CD4-positive, alpha-beta T cell (primary cell): ENCODE data around the gene POLDIP3. TPM values are rescaled to one million over a fixed set of nuclear protein-coding genes. Genes with fewer than 3 reads are reported as not detected.
"Not testable (repeated sequence)": the region's sequence is repeated elsewhere in the genome, so short reads cannot be mapped to it uniquely, and the experiment has no call there.

Source experiments
- ATAC-seq: fragments of 200-7000 bp; cut with Tn5 transposase; one replicate; pipeline ENCODE4 v1.10.0; 2022; ENCODE audit warnings: mild to moderate bottlenecking; ENCODE audit not compliant: poor library complexity
- CTCF ChIA-PET: fragments of 350-600 bp; sonication (Branson Sonifier 250); formaldehyde crosslinking; loops from one replicate; lab custom pipeline; 2021; ENCODE audit warnings: antibody characterized with exemption, inconsistent platforms; lab: Charles Lee
- POLR2A ChIA-PET: fragments of 350-600 bp; sonication (Branson Sonifier 250); formaldehyde crosslinking; loops from one replicate; lab custom pipeline; 2021; ENCODE audit warnings: antibody characterized with exemption, inconsistent platforms; lab: Charles Lee
- DNase-seq, 14 experiments: peaks; one replicate each; pipeline ENCODE4 v3.0.0-alpha.2; 2013 to 2020; ENCODE audit warnings: mixed read lengths in 2 of 14
- H3K27ac ChIP-seq, 2 donors: one replicate each; pipeline versions ENCODE4 v1.5.1 to v1.7.0; 2013; ENCODE audit warnings: low read length in 2 of 2, low read depth in 1 of 2, mild to moderate bottlenecking in 1 of 2
- H3K27me3 ChIP-seq, 2 experiments: 1 replicate in 1 of 2; 2 replicates in 1 of 2; pipeline versions ENCODE4 v1.6.1 to v1.7.0; 2013; ENCODE audit warnings: low read length in 2 of 2, control low read depth in 1 of 2, mild to moderate bottlenecking in 1 of 2, moderate library complexity in 1 of 2; ENCODE audit not compliant: insufficient read depth in 2 of 2, control insufficient read depth in 1 of 2
- H3K36me3 ChIP-seq: one replicate; pipeline ENCODE4 v1.6.1; 2013; ENCODE audit warnings: low read length, control low read depth; ENCODE audit not compliant: insufficient read depth
- H3K4me1 ChIP-seq: one replicate; pipeline ENCODE4 v1.6.1; 2013; ENCODE audit warnings: low read length, control low read depth; ENCODE audit not compliant: insufficient read depth
- H3K4me3 ChIP-seq: one replicate; pipeline ENCODE4 v1.5.1; 2013; ENCODE audit warnings: mild to moderate bottlenecking, low read length, moderate library complexity
- H3K9me3 ChIP-seq, 2 experiments: 1 replicate in 1 of 2; 2 replicates in 1 of 2; pipeline versions ENCODE4 v1.6.1 to v1.7.0; 2013; ENCODE audit warnings: low read length in 2 of 2, mild to moderate bottlenecking in 2 of 2, control low read depth in 1 of 2, moderate library complexity in 1 of 2; ENCODE audit not compliant: control insufficient read depth in 1 of 2, insufficient read depth in 1 of 2
- H3K27ac Mint-ChIP-seq: one replicate; pipeline ENCODE4 v1.8.0; 2020; ENCODE audit warnings: mixed read lengths
- H3K27me3 Mint-ChIP-seq: one replicate; pipeline ENCODE4 v1.8.0; 2021; ENCODE audit warnings: mixed read lengths
- H3K36me3 Mint-ChIP-seq: one replicate; pipeline ENCODE4 v1.8.0; 2021; ENCODE audit warnings: low read depth, mixed read lengths
- H3K4me1 Mint-ChIP-seq: one replicate; pipeline ENCODE4 v1.8.0; 2021; ENCODE audit warnings: low read depth, mixed read lengths
- H3K4me3 Mint-ChIP-seq: one replicate; pipeline ENCODE4 v1.8.0; 2020; ENCODE audit warnings: mild to moderate bottlenecking, mixed read lengths
- H3K9me3 Mint-ChIP-seq: one replicate; pipeline ENCODE4 v1.8.0; 2020; ENCODE audit warnings: mixed read lengths
- intact Hi-C, 2 experiments: fragments of 100-400 bp; cut with DNase I in 1 of 2; cut with micrococcal nuclease in 1 of 2; formaldehyde crosslinking; loops; one replicate each; pipeline versions ENCODE4 v1.15.1 to v1.9.0; 2023 to 2025; cut with DNase I, micrococcal nuclease
- total RNA-seq, 174 experiments: library from RNA in 2 of 174; stranded (reverse) in 2 of 174; gene quantifications; one replicate each; pipeline ENCODE4 v1.2.3 and lab custom pipeline; 2021 to 2026
- TF ChIP-seq, protein P1 (sequence below): fragments of 200-600 bp; IDR thresholded peaks from one replicate; pipeline ENCODE4 v1.8.0; 2022; ENCODE audit warnings: antibody characterized with exemption, mild to moderate bottlenecking

POLDIP3 gene
- total RNA-seq, 2 experiments from 2014 or later: 77.7 to 80.7 TPM

DNA sequence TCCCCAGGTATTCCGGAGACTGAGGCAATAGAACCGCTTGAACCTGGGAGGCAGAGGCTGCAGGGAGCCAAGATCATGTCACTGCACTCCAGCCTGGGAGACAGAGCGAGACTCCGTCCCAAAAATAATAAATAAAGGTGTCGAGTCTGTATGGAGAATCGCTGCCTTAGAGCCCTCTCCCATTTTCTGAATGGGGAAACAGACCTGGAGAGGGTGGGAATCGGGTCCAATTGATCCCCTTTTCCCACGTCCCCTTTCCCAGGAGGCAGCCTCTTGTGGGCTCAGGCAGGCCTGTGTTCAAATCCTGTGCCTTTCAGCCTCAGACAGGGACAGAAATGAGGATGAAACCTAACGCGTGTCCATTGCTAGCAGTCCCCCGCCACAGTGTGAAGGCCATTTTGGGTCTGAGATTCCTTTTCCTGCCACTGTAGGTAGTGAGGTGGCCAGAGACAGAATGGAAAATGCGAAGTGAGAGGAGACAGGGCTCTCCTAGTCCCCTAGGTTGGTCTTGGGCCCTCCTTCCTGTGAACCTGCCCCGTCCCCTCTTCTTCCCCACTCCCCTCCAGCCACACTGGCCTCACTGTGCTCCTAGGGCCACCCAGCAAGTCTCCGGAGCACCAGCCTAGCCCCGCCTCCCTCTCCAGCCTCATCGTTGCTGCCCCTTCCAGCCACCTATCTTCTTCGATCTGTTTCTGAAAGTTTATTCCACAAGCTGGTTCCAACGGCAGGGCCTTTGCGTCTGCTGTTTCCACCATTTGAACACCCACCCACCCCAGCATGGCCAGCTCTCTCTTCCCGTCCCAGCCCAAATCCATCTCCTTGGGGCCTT is 2.7 kb upstream of the POLDIP3 start:
- Mint-ChIP-seq H3K4me1 (peaks cover 38% of the 10 kb centered on the region), H3K36me3 (peaks cover 41% of the 10 kb centered on the region), H3K4me3 (peak overlapping the region; percentile 77), H3K9me3 (no peaks in the 10 kb centered on the region), H3K27me3 (no peaks in the 10 kb centered on the region), H3K27ac (peak overlapping the region; percentile 99)
- peaks cover 39% of the 10 kb centered on the region for H3K4me1 ChIP-seq
- intact Hi-C loops: loop anchor here in 1 of 2 experiments (10.0 kb wide), 1 partner anchor 543 kb away; the partner anchor contains the start of genes NAGA, PHETA2 and SMDT1
- H3K27ac ChIP-seq: no peak overlapping the region
- H3K4me3 ChIP-seq: no peak overlapping the region
- TF ChIP-seq, protein P1, sequence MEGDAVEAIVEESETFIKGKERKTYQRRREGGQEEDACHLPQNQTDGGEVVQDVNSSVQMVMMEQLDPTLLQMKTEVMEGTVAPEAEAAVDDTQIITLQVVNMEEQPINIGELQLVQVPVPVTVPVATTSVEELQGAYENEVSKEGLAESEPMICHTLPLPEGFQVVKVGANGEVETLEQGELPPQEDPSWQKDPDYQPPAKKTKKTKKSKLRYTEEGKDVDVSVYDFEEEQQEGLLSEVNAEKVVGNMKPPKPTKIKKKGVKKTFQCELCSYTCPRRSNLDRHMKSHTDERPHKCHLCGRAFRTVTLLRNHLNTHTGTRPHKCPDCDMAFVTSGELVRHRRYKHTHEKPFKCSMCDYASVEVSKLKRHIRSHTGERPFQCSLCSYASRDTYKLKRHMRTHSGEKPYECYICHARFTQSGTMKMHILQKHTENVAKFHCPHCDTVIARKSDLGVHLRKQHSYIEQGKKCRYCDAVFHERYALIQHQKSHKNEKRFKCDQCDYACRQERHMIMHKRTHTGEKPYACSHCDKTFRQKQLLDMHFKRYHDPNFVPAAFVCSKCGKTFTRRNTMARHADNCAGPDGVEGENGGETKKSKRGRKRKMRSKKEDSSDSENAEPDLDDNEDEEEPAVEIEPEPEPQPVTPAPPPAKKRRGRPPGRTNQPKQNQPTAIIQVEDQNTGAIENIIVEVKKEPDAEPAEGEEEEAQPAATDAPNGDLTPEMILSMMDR: no peak
- no peaks in the 10 kb centered on the region for H3K27me3 ChIP-seq
- DNase-seq (no peak), ATAC-seq (no peak)
- H3K9me3 ChIP-seq: no peaks in the 10 kb centered on the region
- ChIA-PET POLR2A (interaction anchor here (3.6 kb wide), 1 partner anchor 31 kb away, joined by 58 read pairs; the partner anchor contains the start of gene CYB5R3), CTCF (no interaction called here)
- peaks cover 15% of the 10 kb centered on the region for H3K36me3 ChIP-seq

DNA sequence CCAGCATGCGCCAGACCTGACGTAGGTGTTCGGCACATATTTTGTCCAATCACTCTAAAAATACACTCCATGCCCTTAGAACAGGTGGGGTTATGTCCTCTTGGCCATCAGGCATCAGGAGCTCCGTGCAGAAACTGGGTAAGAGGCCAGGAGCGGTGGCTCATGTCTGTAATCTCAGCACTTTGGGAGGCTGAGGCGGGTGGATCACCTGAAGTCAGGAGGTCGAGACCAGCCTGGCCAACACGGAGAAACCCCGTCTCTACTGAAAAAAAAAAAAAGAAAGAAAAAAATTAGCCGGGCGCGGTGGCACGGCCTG is 1.1 kb upstream of the POLDIP3 start:
- Histone ChIP-seq H3K27ac (peak overlapping the region; percentile 83 to 98), H3K4me3 (peak overlapping the region; percentile 91), H3K4me1 (peaks cover 50% of the 10 kb centered on the region), H3K36me3 (peaks cover 29% of the 10 kb centered on the region)
- ATAC-seq, H3K27me3 ChIP-seq, DNase-seq, CTCF ChIA-PET, H3K9me3 ChIP-seq, H3K27me3 Mint-ChIP-seq, H3K9me3 Mint-ChIP-seq: not testable (repeated sequence)
- Mint-ChIP-seq H3K4me3 (peak overlapping the region; percentile 90), H3K27ac (peak overlapping the region; percentile 99), H3K36me3 (peaks cover 44% of the 10 kb centered on the region), H3K4me1 (peaks cover 47% of the 10 kb centered on the region)
- POLR2A ChIA-PET: interaction anchor here (0.7 to 3.6 kb wide), 13 partner anchors 8 to 572 kb away, joined by 3 to 58 read pairs (median 4); partner anchors contain the start of gene CYB5R3
- intact Hi-C loops: loop anchor here (2.0 to 10.0 kb wide), 5 partner anchors 33 to 571 kb away; partner anchors contain the start of genes ARFGAP3 (in 1 of the 2), CYB5R3 (in 1 of the 2), NAGA (in 1 of the 2) and PHETA2 (in 1 of the 2)

DNA sequence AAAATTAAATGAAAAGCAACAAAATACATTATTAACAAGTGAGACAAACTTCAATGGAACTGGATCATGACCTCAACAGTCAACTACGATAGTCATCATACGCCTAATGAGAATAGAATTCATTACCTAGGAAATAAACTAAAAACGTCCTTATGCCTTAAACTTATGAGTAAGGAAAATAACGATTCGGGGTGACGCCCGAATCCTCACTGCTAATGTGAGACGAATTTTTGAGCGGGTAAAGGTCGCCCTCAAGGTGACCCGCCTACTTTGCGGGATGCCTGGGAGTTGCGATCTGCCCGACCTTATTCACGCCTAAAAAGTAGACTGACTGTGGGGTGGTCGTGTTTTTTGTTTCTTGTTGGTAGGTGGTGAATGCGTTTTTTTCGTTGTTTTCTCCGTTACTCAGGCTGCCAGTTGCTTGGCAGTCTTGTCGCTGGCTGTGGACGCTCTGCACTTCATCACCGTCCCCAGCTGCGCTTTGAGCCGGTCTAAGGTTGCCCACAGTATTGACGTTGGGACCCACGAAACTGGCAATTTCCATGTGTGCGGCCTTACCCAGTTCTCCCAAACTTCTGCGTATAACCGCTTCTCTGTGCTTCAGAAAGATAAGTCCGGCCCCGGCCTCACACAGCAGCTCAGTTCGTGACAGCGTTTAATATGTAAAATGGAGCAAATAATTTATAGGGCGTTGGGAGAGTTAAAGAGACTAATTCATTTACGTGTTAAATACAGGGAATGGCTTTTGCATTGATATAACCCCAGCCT is 593 bp upstream of the POLDIP3 start:
- peaks cover 52% of the 10 kb centered on the region for H3K4me1 Mint-ChIP-seq
- TF ChIP-seq, protein P1: no peak

More for the DNA sequence above, 593 bp upstream of the POLDIP3 start:
- no peaks in the 10 kb centered on the region for H3K27me3 ChIP-seq
- CTCF ChIA-PET: interaction anchor here (0.9 kb wide), 1 partner anchor 33 kb away, joined by 3 read pairs; no protein-coding TSS in a partner anchor
- peak overlapping the region; percentile 90 for H3K4me3 Mint-ChIP-seq
- intact Hi-C loops: loop anchor here (2.0 to 10.0 kb wide), 5 partner anchors 32 to 572 kb away; partner anchors contain the start of genes ARFGAP3 (in 1 of the 2), CYB5R3 (in 1 of the 2), NAGA (in 1 of the 2) and PHETA2 (in 1 of the 2)
- H3K9me3 Mint-ChIP-seq: no peaks in the 10 kb centered on the region
- H3K4me1 ChIP-seq: peaks cover 56% of the 10 kb centered on the region
- ATAC-seq: peak; percentile 69
- no peaks in the 10 kb centered on the region for H3K9me3 ChIP-seq
- H3K27ac Mint-ChIP-seq: peak overlapping the region; percentile 99
- peaks cover 48% of the 10 kb centered on the region for H3K36me3 Mint-ChIP-seq
- peaks cover 34% of the 10 kb centered on the region for H3K36me3 ChIP-seq
- POLR2A ChIA-PET: interaction anchor here (0.6 to 3.6 kb wide), 32 partner anchors 8 to 1329 kb away, joined by 3 to 58 read pairs (median 4); partner anchors contain the start of genes ACO2, CCDC134, CYB5R3 and NDUFA6
- H3K27ac ChIP-seq: peak overlapping the region; percentile 83 to 98
- peak overlapping the region; percentile 91 for H3K4me3 ChIP-seq
- no peaks in the 10 kb centered on the region for H3K27me3 Mint-ChIP-seq
- peak; percentile 47 to 96 (median 74) for DNase-seq
